Activated naive CD4-positive, alpha-beta T cell treated with anti-CD3 and anti-CD28 coated beads for 36 hours (primary cell): Measurements from ENCODE around the gene PRICKLE4. TPM values are rescaled to one million over a fixed set of nuclear protein-coding genes. Genes with fewer than 3 reads are reported as not detected.

Source experiments
- CTCF ChIA-PET: fragments of 350-600 bp; sonication (Branson Sonifier 250); formaldehyde crosslinking; loops from one replicate; lab custom pipeline; 2021; ENCODE audit warnings: antibody characterized with exemption; lab: Charles Lee
- DNase-seq: peaks from one replicate; pipeline ENCODE4 v3.0.0-alpha.2; 2020
- H3K27ac Mint-ChIP-seq: one replicate; pipeline ENCODE4 v1.8.0; 2021; ENCODE audit warnings: mild to moderate bottlenecking, mixed read lengths
- H3K27me3 Mint-ChIP-seq: one replicate; pipeline ENCODE4 v1.8.0; 2021; ENCODE audit warnings: low read depth, mixed read lengths
- H3K36me3 Mint-ChIP-seq: one replicate; pipeline ENCODE4 v1.8.0; 2021; ENCODE audit warnings: low read depth, mixed read lengths
- H3K4me1 Mint-ChIP-seq: one replicate; pipeline ENCODE4 v1.8.0; 2021; ENCODE audit warnings: low read depth, mixed read lengths
- H3K4me3 Mint-ChIP-seq: one replicate; pipeline ENCODE4 v1.8.0; 2021; ENCODE audit warnings: mild to moderate bottlenecking, moderate library complexity, mixed read lengths
- H3K9me3 Mint-ChIP-seq: one replicate; pipeline ENCODE4 v1.8.0; 2021; ENCODE audit warnings: mixed read lengths
- intact Hi-C: fragments of 100-400 bp; cut with micrococcal nuclease; formaldehyde crosslinking; loops from one replicate; pipeline ENCODE4 v1.15.1; 2023
- total RNA-seq, 2 experiments: library from RNA; stranded (reverse); gene quantifications; one replicate each; pipeline ENCODE4 v1.2.3, GENCODE V29; 2021

Gene PRICKLE4
- total RNA-seq, 2 experiments from 2014 or later: 0.52 TPM; not detected in 1

- Mint-ChIP-seq H3K9me3 (no peaks in the 10 kb centered on the region), H3K27ac (no peak overlapping the region), H3K36me3 (peaks cover 2% of the 10 kb centered on the region), H3K4me3 (no peak overlapping the region), H3K27me3 (no peaks in the 10 kb centered on the region), H3K4me1 (peaks cover 8% of the 10 kb centered on the region)
- intact Hi-C loops: no loop called here
- DNase-seq: no peak
- CTCF ChIA-PET: interaction anchor here (0.9 kb wide), 1 partner anchor 10 kb away, joined by 3 read pairs; no protein-coding TSS in a partner anchor
These were observed 13.3 kb upstream of the PRICKLE4 start for GRCh38 chr6:41767112-41767833.

GRCh38 chr6:41768545-41769308, 11.9 kb upstream of the PRICKLE4 start:
- H3K27ac Mint-ChIP-seq: peak overlapping the region; percentile 43
- H3K4me3 Mint-ChIP-seq: no peak overlapping the region
- intact Hi-C loops: no loop called here
- no peaks in the 10 kb centered on the region for H3K27me3 Mint-ChIP-seq
- CTCF ChIA-PET: interaction anchor here (1.0 kb wide), 1 partner anchor 78 kb away, joined by 3 read pairs; no protein-coding TSS in a partner anchor
- peaks cover 8% of the 10 kb centered on the region for H3K4me1 Mint-ChIP-seq
- H3K36me3 Mint-ChIP-seq: peaks cover 2% of the 10 kb centered on the region
- DNase-seq: no peak
- H3K9me3 Mint-ChIP-seq: no peaks in the 10 kb centered on the region

- no peak overlapping the region for H3K27ac Mint-ChIP-seq
- CTCF ChIA-PET: interaction anchor here (1.0 kb wide), 1 partner anchor 78 kb away, joined by 3 read pairs; no protein-coding TSS in a partner anchor
- no peaks in the 10 kb centered on the region for H3K27me3 Mint-ChIP-seq
- no peak overlapping the region for H3K4me3 Mint-ChIP-seq
- peaks cover 2% of the 10 kb centered on the region for H3K36me3 Mint-ChIP-seq
- DNase-seq: no peak
- intact Hi-C loops: no loop called here
- no peaks in the 10 kb centered on the region for H3K9me3 Mint-ChIP-seq
- H3K4me1 Mint-ChIP-seq: peaks cover 8% of the 10 kb centered on the region
These were observed 11.2 kb upstream of the PRICKLE4 start for GRCh38 chr6:41769376-41769775.

GRCh38 chr6:41770381-41771057, 10.1 kb upstream of the PRICKLE4 start:
- intact Hi-C loops: loop anchor here (10.0 kb wide), 1 partner anchor 406 kb away; no protein-coding TSS in a partner anchor
- H3K9me3 Mint-ChIP-seq: no peaks in the 10 kb centered on the region
- H3K36me3 Mint-ChIP-seq: peaks cover 5% of the 10 kb centered on the region

GRCh38 chr6:41771058-41771983, 9.3 kb upstream of the PRICKLE4 start:
- Mint-ChIP-seq H3K4me3 (no peak overlapping the region), H3K36me3 (peaks cover 5% of the 10 kb centered on the region), H3K9me3 (no peaks in the 10 kb centered on the region), H3K4me1 (peaks cover 8% of the 10 kb centered on the region), H3K27me3 (no peaks in the 10 kb centered on the region), H3K27ac (no peak overlapping the region)
- CTCF ChIA-PET: interaction anchor here (0.7 kb wide), 1 partner anchor 403 kb away, joined by 3 read pairs; no protein-coding TSS in a partner anchor
- no peak for DNase-seq
- intact Hi-C loops: loop anchor here (10.0 kb wide), 1 partner anchor 407 kb away; no protein-coding TSS in a partner anchor

More at GRCh38 chr6:41770381-41771057, 10.1 kb upstream of the PRICKLE4 start:
- Mint-ChIP-seq H3K4me3 (no peak overlapping the region), H3K27ac (no peak overlapping the region), H3K27me3 (no peaks in the 10 kb centered on the region), H3K4me1 (peaks cover 8% of the 10 kb centered on the region)
- CTCF ChIA-PET: interaction anchor here (0.7 kb wide), 1 partner anchor 402 kb away, joined by 3 read pairs; no protein-coding TSS in a partner anchor
- DNase-seq: no peak

- Mint-ChIP-seq H3K27me3 (no peaks in the 10 kb centered on the region), H3K36me3 (peaks cover 5% of the 10 kb centered on the region), H3K27ac (no peak overlapping the region), H3K4me3 (no peak overlapping the region), H3K4me1 (peaks cover 5% of the 10 kb centered on the region), H3K9me3 (no peaks in the 10 kb centered on the region)
- no peak for DNase-seq
- intact Hi-C loops: loop anchor here (10.0 kb wide), 1 partner anchor 410 kb away; no protein-coding TSS in a partner anchor
- CTCF ChIA-PET: interaction anchor here (1.2 to 4.5 kb wide), 6 partner anchors 12 to 291 kb away, joined by 3 to 19 read pairs (median 6); partner anchors contain the start of gene TOMM6
These were observed 5.7 kb upstream of the PRICKLE4 start for GRCh38 chr6:41774841-41775240.

GRCh38 chr6:41775293-41775882, 5.2 kb upstream of the PRICKLE4 start:
- no peak for DNase-seq
- no peaks in the 10 kb centered on the region for H3K27me3 Mint-ChIP-seq
- no peak overlapping the region for H3K27ac Mint-ChIP-seq
- CTCF ChIA-PET: interaction anchor here (0.8 to 4.5 kb wide), 9 partner anchors 12 to 290 kb away, joined by 3 to 19 read pairs (median 4); partner anchors contain the start of genes BYSL, MED20 and TOMM6
- intact Hi-C loops: loop anchor here (10.0 kb wide), 1 partner anchor 411 kb away; no protein-coding TSS in a partner anchor
- no peaks in the 10 kb centered on the region for H3K9me3 Mint-ChIP-seq
- H3K4me1 Mint-ChIP-seq: peaks cover 5% of the 10 kb centered on the region
- no peak overlapping the region for H3K4me3 Mint-ChIP-seq
- H3K36me3 Mint-ChIP-seq: peaks cover 3% of the 10 kb centered on the region

- H3K36me3 Mint-ChIP-seq: peaks cover 3% of the 10 kb centered on the region
- peaks cover 11% of the 10 kb centered on the region for H3K4me1 Mint-ChIP-seq
- H3K27me3 Mint-ChIP-seq: peaks cover 4% of the 10 kb centered on the region
- H3K27ac Mint-ChIP-seq: no peak overlapping the region
- no peaks in the 10 kb centered on the region for H3K9me3 Mint-ChIP-seq
- DNase-seq: no peak
- CTCF ChIA-PET: interaction anchor here (0.6 to 4.5 kb wide), 7 partner anchors 9 to 861 kb away, joined by 3 to 19 read pairs (median 4); partner anchors contain the start of gene TOMM6
- intact Hi-C loops: loop anchor here (10.0 kb wide), 1 partner anchor 413 kb away; no protein-coding TSS in a partner anchor
- no peak overlapping the region for H3K4me3 Mint-ChIP-seq
These were observed 2.9 kb upstream of the PRICKLE4 start for GRCh38 chr6:41777551-41778285.

GRCh38 chr6:41778895-41779294, 1.7 kb upstream of the PRICKLE4 start:
- CTCF ChIA-PET: interaction anchor here (1.0 to 4.5 kb wide), 3 partner anchors 9 to 264 kb away, joined by 3 to 19 read pairs (median 4); partner anchors contain the start of gene TOMM6
- peaks cover 3% of the 10 kb centered on the region for H3K36me3 Mint-ChIP-seq
- H3K4me3 Mint-ChIP-seq: peak overlapping the region; percentile 80
- intact Hi-C loops: loop anchor here (1.0 to 10.0 kb wide), 2 partner anchors 8 to 414 kb away; partner anchors contain the start of gene TOMM6
- peaks cover 11% of the 10 kb centered on the region for H3K4me1 Mint-ChIP-seq
- H3K9me3 Mint-ChIP-seq: no peaks in the 10 kb centered on the region
- peaks cover 4% of the 10 kb centered on the region for H3K27me3 Mint-ChIP-seq
- no peak for DNase-seq
- H3K27ac Mint-ChIP-seq: no peak overlapping the region

- peaks cover 11% of the 10 kb centered on the region for H3K4me1 Mint-ChIP-seq
- DNase-seq: no peak
- H3K4me3 Mint-ChIP-seq: peak overlapping the region; percentile 80
- H3K27me3 Mint-ChIP-seq: peaks cover 4% of the 10 kb centered on the region
- H3K27ac Mint-ChIP-seq: no peak overlapping the region
- H3K9me3 Mint-ChIP-seq: no peaks in the 10 kb centered on the region
- CTCF ChIA-PET: no interaction called here
- intact Hi-C loops: loop anchor here (1.0 to 10.0 kb wide), 2 partner anchors 8 to 415 kb away; partner anchors contain the start of gene TOMM6
- H3K36me3 Mint-ChIP-seq: peaks cover 3% of the 10 kb centered on the region
These were observed 1.2 kb upstream of the PRICKLE4 start for GRCh38 chr6:41779336-41779735.
